HPDE6-E6E7 (cell line): ENCODE results near the gene ZNF532.
"Not testable (repeated sequence)": the region's sequence is repeated elsewhere in the genome, so short reads cannot be mapped to it uniquely, and the experiment has no call there.

Experiments used
- DNase-seq: peaks from one replicate; pipeline ENCODE4 v3.0.0; 2011; ENCODE audit warnings: missing footprints; ENCODE audit errors: extremely low spot score

The ZNF532 gene

DNA sequence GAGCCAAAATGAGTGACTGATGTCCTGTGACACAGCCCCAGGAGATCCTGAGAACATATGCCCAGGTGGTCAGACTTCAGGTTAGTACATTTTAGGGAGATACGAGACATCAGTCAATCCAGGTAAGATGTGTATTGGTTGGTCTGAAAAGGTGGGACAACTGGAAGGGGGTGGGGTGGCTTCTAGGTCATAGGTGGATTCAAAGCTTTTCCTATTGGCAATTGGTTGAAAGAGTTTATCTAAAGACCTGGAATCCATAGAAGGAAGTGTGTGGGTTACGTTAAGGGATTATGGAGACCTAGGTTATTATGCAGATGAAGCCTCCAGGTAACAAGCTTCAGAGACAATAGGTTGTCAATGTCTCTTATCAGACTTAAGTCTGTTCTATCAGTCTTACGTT is 136.5 kb downstream of the ZNF532 start:
- no peak for DNase-seq

DNA sequence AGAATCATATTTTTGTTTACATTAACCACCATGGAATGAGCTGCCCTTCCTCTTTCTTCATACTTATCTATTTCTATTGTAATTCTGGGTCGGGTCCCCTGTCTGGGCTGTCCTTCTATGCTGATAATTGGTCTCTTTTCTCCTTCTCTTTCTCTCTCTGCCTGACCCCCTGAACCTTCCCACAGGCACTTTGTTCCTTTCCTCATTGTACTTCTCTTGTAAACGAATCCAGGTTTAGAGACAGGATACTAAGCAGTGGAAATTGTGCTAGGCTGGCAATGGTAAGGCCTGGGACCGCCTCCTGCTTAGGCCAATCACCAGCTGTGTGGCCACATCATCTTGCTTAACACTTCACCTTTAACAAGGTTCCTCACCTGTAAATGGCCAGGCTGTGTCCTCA is 137.0 kb downstream of the ZNF532 start:
- DNase-seq: no peak

DNA sequence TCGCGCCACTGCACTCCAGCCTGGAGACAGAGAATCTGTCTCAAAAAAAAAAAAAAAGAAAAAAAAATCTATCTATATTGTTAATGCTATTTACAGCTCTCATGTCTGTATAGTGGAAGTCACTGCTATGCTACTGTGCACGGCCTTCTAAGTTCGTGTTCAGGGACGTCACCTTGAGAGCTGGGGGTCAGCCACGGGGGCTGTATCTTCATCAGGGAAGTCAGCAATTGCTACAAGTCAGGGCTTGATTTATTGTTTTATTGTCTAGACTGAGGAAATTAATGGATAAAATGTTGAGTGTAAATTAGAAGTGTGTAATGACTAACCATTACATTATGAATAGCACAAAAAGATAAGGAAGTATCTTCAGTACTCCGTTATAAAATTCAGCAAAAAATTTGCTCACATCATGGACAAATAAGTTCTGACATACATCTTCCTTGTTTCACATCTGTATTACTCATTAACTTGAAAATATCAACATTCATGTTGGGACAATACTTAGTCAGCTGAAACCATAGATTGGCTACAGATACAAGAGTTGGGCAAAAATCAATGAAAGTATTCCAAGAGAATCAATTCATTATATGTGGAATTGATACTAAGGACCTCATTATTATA is 138.4 kb downstream of the ZNF532 start:
- no peak for DNase-seq

GRCh38 chr18:59005262-59005661 is 140.6 kb downstream of the ZNF532 start:
- DNase-seq: no peak

DNA sequence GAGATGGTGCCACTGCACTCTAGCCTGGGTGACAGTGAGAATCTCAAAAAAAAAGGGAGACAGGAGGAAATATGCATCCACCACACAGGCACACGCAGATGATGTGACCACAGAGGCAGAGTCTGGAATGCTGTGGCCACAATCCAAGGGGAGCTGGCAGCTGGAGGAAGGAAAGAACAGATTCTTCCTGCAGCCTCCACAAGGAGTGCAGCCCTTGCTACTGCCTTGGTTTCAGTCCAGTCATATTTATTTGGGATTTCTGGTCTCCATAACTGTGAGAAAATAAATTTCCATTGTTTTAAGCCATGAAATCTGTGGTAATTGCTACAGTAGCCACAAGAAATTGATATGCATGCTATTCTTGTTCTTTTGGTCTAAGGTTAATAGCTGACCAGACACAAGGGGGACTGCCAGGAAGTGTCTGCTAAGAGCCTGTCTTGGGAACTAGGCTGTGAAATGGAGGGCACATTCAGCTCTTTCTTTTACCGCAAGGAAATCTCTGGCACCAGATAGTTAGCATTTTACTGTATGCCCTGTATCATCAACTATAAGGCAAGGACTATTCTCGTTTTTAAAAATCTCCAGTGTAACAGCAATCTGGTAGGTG is 141.9 kb downstream of the ZNF532 start:
- no peak for DNase-seq

GRCh38 chr18:59008302-59008974 is 143.8 kb downstream of the ZNF532 start:
- DNase-seq: peak; percentile 73

- no peak for DNase-seq
Measured at GRCh38 chr18:59009846-59010245, 145.2 kb downstream of the ZNF532 start.

DNA sequence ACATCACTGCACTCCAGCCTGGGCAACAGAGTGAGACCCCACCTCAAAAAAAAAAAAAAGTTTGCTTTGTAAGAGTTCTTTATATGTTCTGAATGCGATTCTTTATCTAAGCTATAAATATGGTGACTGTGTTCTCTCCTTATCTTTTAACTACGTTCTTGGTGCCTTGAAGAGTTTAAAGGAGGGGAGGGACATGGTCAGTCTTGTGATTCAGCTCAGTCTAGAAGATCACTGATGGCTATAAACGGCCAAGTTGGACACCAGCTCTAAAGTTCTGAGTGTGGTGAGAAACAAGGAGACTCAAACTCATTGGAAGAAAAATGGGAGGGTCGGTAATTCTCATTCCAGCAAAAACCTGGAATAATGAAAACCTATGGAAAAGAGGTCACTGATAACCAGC is 146.6 kb downstream of the ZNF532 start:
- no peak for DNase-seq

- no peak for DNase-seq
Measured at GRCh38 chr18:59011786-59012185, 147.1 kb downstream of the ZNF532 start.

GRCh38 chr18:59012815-59013705 is 148.4 kb downstream of the ZNF532 start:
- no peak for DNase-seq

DNA sequence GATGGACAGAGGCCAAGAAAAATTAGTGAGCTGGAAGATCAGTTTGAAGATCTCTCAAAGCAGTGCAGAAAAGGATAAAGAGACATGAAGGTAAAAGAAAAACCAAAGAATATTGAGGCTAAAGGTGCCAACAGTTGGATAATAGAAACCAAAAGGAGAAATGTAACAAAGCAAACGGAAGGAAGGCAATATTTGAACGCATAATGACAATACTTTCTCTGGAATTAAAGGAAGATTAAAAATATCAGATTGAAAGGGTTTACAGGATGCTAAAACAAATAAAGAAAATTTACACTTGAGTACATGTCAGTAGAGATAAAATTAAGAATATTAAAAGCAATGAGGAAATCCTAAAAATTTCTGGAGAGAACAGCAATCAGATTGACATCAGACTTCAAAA is 149.1 kb downstream of the ZNF532 start:
- DNase-seq: no peak

GRCh38 chr18:59015531-59016152 is 151.0 kb downstream of the ZNF532 start:
- no peak for DNase-seq

DNA sequence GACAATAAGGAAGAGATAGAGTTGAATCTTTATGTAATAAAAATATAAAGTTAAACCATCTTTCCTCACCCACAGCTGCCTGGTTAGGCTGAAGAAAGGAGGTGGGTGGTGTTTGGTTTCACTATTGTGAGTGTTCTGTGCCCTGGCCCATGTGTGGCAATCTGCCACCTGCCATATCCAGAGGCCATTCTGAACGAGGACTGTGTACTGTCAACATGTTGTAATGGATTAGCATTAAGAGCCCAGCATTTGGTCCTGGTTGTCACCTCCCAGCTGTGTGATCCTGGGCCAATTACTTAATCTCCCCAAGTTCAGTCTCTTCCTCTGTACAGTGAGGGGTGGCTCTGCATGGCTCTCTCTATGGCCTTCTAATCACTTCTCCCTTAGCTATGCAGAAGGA is 156.8 kb downstream of the ZNF532 start:
- DNase-seq: no peak

GRCh38 chr18:59022167-59022945 is 157.7 kb downstream of the ZNF532 start:
- no peak for DNase-seq

- no peak for DNase-seq
Measured at GRCh38 chr18:59024829-59025228, 160.2 kb downstream of the ZNF532 start.

- not testable (repeated sequence) for DNase-seq
Measured at GRCh38 chr18:59025532-59025931, 160.9 kb downstream of the ZNF532 start.

DNA sequence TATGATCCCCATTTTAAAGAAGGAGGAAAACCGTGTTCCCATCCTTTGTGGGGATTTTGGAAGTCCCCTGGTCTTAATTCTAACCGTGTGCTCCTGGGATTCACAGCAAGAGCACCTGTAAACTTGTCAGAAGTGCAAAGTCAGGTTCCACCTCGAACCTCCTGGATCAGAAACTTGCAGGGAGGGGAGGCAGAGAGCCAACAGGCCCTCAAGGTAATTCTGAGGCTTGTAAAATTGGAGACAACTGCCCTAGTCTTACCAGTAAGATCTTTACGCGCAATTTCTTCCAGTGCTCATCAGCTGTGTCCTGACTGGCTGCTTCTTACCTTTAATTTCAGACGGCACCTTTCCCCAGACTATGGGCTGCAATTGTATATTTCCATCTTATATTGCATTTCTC is 161.7 kb downstream of the ZNF532 start:
- no peak for DNase-seq

DNA sequence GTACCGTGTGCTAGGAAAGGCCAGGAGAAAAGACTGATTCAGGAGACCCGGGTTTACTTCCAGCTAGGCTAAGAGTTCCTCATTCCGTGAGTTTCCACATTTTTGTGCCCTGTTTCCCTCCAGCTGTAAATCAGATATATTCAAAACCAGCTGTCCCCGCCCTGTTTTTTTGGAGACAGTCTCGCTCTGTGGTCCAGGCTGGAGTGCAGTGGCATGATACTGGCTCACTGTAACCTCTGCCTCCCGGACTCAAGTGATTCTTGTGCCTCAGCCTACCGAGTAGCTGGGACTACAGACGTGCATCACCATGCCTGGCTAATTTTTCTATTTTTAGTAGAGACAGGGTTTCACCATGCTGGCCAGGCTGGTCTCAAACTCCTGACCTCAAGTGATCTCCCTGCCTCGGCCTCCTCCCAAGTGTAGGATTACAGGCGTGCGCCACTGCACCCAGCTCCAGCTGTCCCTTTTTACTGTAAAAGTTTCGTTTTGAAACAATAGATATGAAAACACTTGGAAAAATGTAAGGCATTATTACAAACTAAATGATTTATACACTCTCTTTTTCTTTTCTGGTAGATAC is 162.2 kb downstream of the ZNF532 start:
- no peak for DNase-seq

GRCh38 chr18:59029663-59030429 is 165.2 kb downstream of the ZNF532 start:
- DNase-seq: no peak

GRCh38 chr18:59032308-59032707 is 167.6 kb downstream of the ZNF532 start:
- DNase-seq: no peak
